HepG2 (cell line): ENCODE measurements around the gene SERINC5. TPM values are rescaled to one million over a fixed set of nuclear protein-coding genes. Genes with fewer than 3 reads are reported as not detected.

ENCODE experiments used
- ATAC-seq: fragments of 200-7000 bp; cut with Tn5 transposase; 3 replicates; pipeline ENCODE4 v1.9.1; 2020; ENCODE audit warnings: mild to moderate bottlenecking, moderate library complexity
- BruUV-seq: library from RNA; stranded (reverse); fragments of 400-500 nt; replicated peaks from 2 replicates; lab custom pipeline; 2021; lab: Mats Ljungman, UMichigan
- CTCF ChIA-PET: fragments of 300-600 bp; formaldehyde crosslinking; extraction: SDS; loops from one replicate; lab custom pipeline; 2021; ENCODE audit warnings: low total read pairs, inconsistent platforms, low intra/inter-chr PET ratio; lab: Yijun Ruan, JAX
- POLR2A ChIA-PET: fragments of 350-600 bp; sonication (Branson Sonifier 250); formaldehyde crosslinking; loops from one replicate; lab custom pipeline; 2020; ENCODE audit warnings: antibody characterized with exemption, inconsistent platforms; lab: Yijun Ruan, JAX
- DNase-seq: peaks from one replicate; pipeline ENCODE4 v3.0.0-alpha.2; 2015; ENCODE audit warnings: low spot score
- FAIRE-seq: peaks from 3 replicates; lab custom pipeline; 2011; peaks lifted over from hg19 to GRCh38; lab: Jason Lieb, UNC
- H2AFZ ChIP-seq: one replicate; pipeline ENCODE4 v1.6.1; 2011; ENCODE audit warnings: low read length, inconsistent platforms
- H3K27ac ChIP-seq: fragments of 300-600 bp; 3 replicates; pipeline ENCODE4 v1.8.0; 2011; ENCODE audit warnings: mixed run types, mild to moderate bottlenecking, mixed read lengths, low read length, inconsistent platforms; ENCODE audit not compliant: insufficient read depth; ENCODE audit errors: extremely low read length
- H3K27me3 ChIP-seq, 2 experiments: fragments of 200-600 bp in 1 of 2; 2 replicates in 1 of 2; 3 replicates in 1 of 2; pipeline versions ENCODE4 v1.6.0 to v1.8.0; 2011; ENCODE audit warnings: low read length in 2 of 2, mild to moderate bottlenecking in 2 of 2, moderate library complexity in 2 of 2, inconsistent platforms in 1 of 2; ENCODE audit not compliant: insufficient read depth in 2 of 2, control insufficient read depth in 1 of 2
- H3K36me3 ChIP-seq, 2 experiments: fragments of 200-600 bp in 1 of 2; replicated peaks in 1 of 2; 2 replicates in 1 of 2; 3 replicates in 1 of 2; pipeline versions ENCODE4 v1.5.1 to v1.8.0; 2011; ENCODE audit warnings: low read length in 2 of 2, inconsistent platforms in 1 of 2; ENCODE audit not compliant: insufficient read depth in 2 of 2, control insufficient read depth in 1 of 2
- H3K4me1 ChIP-seq: 2 replicates; pipeline ENCODE4 v1.5.1; 2012; ENCODE audit warnings: low read length, inconsistent platforms; ENCODE audit not compliant: insufficient read depth
- H3K4me2 ChIP-seq: 2 replicates; pipeline ENCODE4 v1.6.0; 2011; ENCODE audit warnings: low read depth, low read length, inconsistent platforms
- H3K4me3 ChIP-seq, 3 experiments: fragments of 200-600 bp in 1 of 3; sonication (generic), shearing (Covaris generic) in 1 of 3; replicated peaks in 1 of 3; 2 replicates each; pipeline ENCODE4 v1.5.1; 2011 to 2016; ENCODE audit warnings: low read length in 3 of 3, inconsistent platforms in 2 of 3, low read depth in 2 of 3, mild to moderate bottlenecking in 2 of 3, control low read depth in 1 of 3, mixed read lengths in 1 of 3; ENCODE audit not compliant: insufficient read depth in 1 of 3
- H3K79me2 ChIP-seq: one replicate; pipeline ENCODE4 v1.6.1; 2011; ENCODE audit warnings: low read length, inconsistent platforms; ENCODE audit not compliant: insufficient read depth
- H3K9ac ChIP-seq: 2 replicates; pipeline ENCODE4 v1.6.0; 2011; ENCODE audit warnings: mild to moderate bottlenecking, low read depth, low read length, inconsistent platforms; ENCODE audit not compliant: insufficient read depth
- H3K9me3 ChIP-seq: 2 replicates; pipeline ENCODE4 v1.5.1; 2012; ENCODE audit warnings: mild to moderate bottlenecking, low read length
- H4K20me1 ChIP-seq: 2 replicates; pipeline ENCODE4 v1.6.0; 2011; ENCODE audit warnings: inconsistent platforms, mild to moderate bottlenecking, low read length, moderate library complexity; ENCODE audit not compliant: insufficient read depth
- HNRNPL ChIP-seq: fragments of 200-400 bp; formaldehyde crosslinking; IDR thresholded peaks from 2 replicates; pipeline ENCODE4 v1.6.1; 2017; ENCODE audit warnings: mild to moderate bottlenecking, low read depth, low read length
- TCF7L2 ChIP-seq: IDR thresholded peaks from 2 replicates; pipeline ENCODE4 v1.6.1; 2011; ENCODE audit warnings: mild to moderate bottlenecking, low read depth, low read length, moderate library complexity
- ZNF335 ChIP-seq: sonication (generic); formaldehyde crosslinking; IDR thresholded peaks from 2 replicates; pipeline ENCODE4 v1.4.0; 2020; ENCODE audit warnings: missing genetic modification reagents
- ZNF652 ChIP-seq: IDR thresholded peaks from 2 replicates; pipeline ENCODE4 v1.6.1; 2016; ENCODE audit warnings: low read depth, borderline replicate concordance
- WGBS: methylation state at CpG from one replicate; pipeline ENCODE4 v1.1.6; 2017; ENCODE audit warnings: low lambda C conversion rate; 5-methylcytosine and 5-hydroxymethylcytosine counted together
- in situ Hi-C: cut with HindIII; loops from 2 replicates; pipeline ENCODE4 v1.10.0; 2017; ENCODE audit warnings: low pct_unique_long_range_greater_than_20kb; ENCODE audit not compliant: extremely low pct_ligation_motif_present
- intact Hi-C: fragments of 100-400 bp; cut with micrococcal nuclease; formaldehyde crosslinking; loops from one replicate; pipeline ENCODE4 v1.10.0; 2022; ENCODE audit not compliant: unreplicated experiment
- polyA plus RNA-seq, 8 experiments: library from polyadenylated mRNA; depleted of rRNA in 3 of 8; stranded (reverse) in 7 of 8; unstranded in 1 of 8; fragments of >200 nt; fragmentation: Illumina TruSeq in 4 of 8; extraction: Trizol in 4 of 8; gene quantifications; 2 replicates each; pipeline versions ENCODE4 v1.2.1 to v1.2.3, GENCODE V29; 2011 to 2016; ENCODE audit warnings: low read depth in 4 of 8, missing spikeins in 1 of 8, mixed read lengths in 1 of 8; ENCODE audit not compliant: insufficient read depth in 1 of 8
- total RNA-seq, 5 experiments: library from RNA; depleted of rRNA; stranded (reverse); fragments of >200 nt; fragmentation: Illumina TruSeq; extraction: Trizol; gene quantifications; 2 replicates each; pipeline ENCODE4 v1.2.3, GENCODE V29; 2016; ENCODE audit warnings: low read depth in 1 of 5
- TF ChIP-seq, protein P1 (sequence below): sonication (generic); formaldehyde crosslinking; IDR thresholded peaks from 2 replicates; pipeline ENCODE4 v1.4.0; 2020; ENCODE audit warnings: missing genetic modification reagents, mild to moderate bottlenecking, borderline replicate concordance
- TF ChIP-seq, protein P2 (sequence below): sonication (generic); formaldehyde crosslinking; IDR thresholded peaks from 2 replicates; pipeline ENCODE4 v1.5.0; 2020; ENCODE audit warnings: mild to moderate bottlenecking, missing genetic modification reagents, borderline replicate concordance
- TF ChIP-seq, protein P3 (sequence below): sonication (generic); formaldehyde crosslinking; IDR thresholded peaks from 2 replicates; pipeline ENCODE4 v1.4.0; 2020; ENCODE audit warnings: missing genetic modification reagents, borderline replicate concordance
- TF ChIP-seq, protein P4 (sequence below): sonication (generic); formaldehyde crosslinking; IDR thresholded peaks from 2 replicates; pipeline ENCODE4 v1.5.0; 2020; ENCODE audit warnings: mild to moderate bottlenecking, missing genetic modification reagents

SERINC5 gene
- total and polyA plus RNA-seq, 2 of the 13 experiments (the other 11 are each of a cell fraction or from before 2014, with no cell fraction given) = 17.3 to 22.8 TPM

DNA sequence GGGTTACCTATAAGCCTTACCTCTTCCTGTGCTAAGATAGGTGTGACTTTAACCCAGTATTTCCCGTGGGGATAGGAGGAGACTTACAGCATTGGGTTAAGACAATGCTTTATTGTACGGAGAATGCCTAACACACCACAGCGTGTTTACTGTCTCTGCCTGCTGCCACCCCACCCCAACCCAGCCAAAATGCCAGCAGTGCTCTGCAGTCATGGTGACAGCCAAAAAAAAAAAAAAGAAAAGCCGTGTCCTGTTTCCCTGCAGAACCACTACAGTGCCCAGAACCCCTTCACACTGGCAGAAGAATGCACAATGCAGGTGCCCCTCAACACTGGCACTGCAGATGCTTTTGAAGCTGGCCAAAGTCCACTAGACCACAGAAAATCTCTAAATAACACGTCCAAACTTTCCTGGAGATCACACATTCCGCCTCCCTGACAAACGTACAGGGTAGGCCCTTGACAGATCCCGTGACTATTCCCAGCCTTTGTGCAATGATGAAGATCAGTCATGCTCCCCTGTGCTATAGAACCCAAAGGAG, 102.2 kb downstream of the SERINC5 start:
- CTCF ChIA-PET = no interaction called here
- in situ Hi-C loops = no loop called here
- TF ChIP-seq ZNF652 (CRISPR knock-in tag) (peak; percentile 63), ZNF335 (CRISPR knock-in tag) (no peak), TCF7L2 (no peak), HNRNPL (peak; percentile 94)
- TF ChIP-seq, protein P1, sequence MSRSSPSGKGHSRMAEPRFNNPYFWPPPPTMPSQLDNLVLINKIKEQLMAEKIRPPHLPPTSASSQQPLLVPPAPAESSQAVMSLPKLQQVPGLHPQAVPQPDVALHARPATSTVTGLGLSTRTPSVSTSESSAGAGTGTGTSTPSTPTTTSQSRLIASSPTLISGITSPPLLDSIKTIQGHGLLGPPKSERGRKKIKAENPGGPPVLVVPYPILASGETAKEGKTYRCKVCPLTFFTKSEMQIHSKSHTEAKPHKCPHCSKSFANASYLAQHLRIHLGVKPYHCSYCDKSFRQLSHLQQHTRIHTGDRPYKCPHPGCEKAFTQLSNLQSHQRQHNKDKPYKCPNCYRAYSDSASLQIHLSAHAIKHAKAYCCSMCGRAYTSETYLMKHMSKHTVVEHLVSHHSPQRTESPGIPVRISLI (CRISPR knock-in tag) = peak; percentile 27; the same call in 1 of the 2 replicates
- TF ChIP-seq, protein P2, sequence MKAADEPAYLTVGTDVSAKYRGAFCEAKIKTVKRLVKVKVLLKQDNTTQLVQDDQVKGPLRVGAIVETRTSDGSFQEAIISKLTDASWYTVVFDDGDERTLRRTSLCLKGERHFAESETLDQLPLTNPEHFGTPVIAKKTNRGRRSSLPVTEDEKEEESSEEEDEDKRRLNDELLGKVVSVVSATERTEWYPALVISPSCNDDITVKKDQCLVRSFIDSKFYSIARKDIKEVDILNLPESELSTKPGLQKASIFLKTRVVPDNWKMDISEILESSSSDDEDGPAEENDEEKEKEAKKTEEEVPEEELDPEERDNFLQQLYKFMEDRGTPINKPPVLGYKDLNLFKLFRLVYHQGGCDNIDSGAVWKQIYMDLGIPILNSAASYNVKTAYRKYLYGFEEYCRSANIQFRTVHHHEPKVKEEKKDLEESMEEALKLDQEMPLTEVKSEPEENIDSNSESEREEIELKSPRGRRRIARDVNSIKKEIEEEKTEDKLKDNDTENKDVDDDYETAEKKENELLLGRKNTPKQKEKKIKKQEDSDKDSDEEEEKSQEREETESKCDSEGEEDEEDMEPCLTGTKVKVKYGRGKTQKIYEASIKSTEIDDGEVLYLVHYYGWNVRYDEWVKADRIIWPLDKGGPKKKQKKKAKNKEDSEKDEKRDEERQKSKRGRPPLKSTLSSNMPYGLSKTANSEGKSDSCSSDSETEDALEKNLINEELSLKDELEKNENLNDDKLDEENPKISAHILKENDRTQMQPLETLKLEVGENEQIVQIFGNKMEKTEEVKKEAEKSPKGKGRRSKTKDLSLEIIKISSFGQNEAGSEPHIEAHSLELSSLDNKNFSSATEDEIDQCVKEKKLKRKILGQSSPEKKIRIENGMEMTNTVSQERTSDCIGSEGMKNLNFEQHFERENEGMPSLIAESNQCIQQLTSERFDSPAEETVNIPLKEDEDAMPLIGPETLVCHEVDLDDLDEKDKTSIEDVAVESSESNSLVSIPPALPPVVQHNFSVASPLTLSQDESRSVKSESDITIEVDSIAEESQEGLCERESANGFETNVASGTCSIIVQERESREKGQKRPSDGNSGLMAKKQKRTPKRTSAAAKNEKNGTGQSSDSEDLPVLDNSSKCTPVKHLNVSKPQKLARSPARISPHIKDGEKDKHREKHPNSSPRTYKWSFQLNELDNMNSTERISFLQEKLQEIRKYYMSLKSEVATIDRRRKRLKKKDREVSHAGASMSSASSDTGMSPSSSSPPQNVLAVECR (CRISPR knock-in tag) = peak; percentile 18; the same call in 1 of the 2 replicates
- TF ChIP-seq, protein P3, sequence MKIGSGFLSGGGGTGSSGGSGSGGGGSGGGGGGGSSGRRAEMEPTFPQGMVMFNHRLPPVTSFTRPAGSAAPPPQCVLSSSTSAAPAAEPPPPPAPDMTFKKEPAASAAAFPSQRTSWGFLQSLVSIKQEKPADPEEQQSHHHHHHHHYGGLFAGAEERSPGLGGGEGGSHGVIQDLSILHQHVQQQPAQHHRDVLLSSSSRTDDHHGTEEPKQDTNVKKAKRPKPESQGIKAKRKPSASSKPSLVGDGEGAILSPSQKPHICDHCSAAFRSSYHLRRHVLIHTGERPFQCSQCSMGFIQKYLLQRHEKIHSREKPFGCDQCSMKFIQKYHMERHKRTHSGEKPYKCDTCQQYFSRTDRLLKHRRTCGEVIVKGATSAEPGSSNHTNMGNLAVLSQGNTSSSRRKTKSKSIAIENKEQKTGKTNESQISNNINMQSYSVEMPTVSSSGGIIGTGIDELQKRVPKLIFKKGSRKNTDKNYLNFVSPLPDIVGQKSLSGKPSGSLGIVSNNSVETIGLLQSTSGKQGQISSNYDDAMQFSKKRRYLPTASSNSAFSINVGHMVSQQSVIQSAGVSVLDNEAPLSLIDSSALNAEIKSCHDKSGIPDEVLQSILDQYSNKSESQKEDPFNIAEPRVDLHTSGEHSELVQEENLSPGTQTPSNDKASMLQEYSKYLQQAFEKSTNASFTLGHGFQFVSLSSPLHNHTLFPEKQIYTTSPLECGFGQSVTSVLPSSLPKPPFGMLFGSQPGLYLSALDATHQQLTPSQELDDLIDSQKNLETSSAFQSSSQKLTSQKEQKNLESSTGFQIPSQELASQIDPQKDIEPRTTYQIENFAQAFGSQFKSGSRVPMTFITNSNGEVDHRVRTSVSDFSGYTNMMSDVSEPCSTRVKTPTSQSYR (CRISPR knock-in tag) = no peak
- TF ChIP-seq, protein P4, sequence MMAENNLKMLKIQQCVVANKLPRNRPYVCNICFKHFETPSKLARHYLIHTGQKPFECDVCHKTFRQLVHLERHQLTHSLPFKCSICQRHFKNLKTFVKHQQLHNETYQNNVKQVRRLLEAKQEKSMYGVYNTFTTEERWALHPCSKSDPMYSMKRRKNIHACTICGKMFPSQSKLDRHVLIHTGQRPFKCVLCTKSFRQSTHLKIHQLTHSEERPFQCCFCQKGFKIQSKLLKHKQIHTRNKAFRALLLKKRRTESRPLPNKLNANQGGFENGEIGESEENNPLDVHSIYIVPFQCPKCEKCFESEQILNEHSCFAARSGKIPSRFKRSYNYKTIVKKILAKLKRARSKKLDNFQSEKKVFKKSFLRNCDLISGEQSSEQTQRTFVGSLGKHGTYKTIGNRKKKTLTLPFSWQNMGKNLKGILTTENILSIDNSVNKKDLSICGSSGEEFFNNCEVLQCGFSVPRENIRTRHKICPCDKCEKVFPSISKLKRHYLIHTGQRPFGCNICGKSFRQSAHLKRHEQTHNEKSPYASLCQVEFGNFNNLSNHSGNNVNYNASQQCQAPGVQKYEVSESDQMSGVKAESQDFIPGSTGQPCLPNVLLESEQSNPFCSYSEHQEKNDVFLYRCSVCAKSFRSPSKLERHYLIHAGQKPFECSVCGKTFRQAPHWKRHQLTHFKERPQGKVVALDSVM (CRISPR knock-in tag) = no peak

More for the DNA sequence above, 102.2 kb downstream of the SERINC5 start:
- no TSS peak for BruUV-seq
- 0 out of 2 replicates have a peak overlapping the region, but pooled peaks have one; percentile 23 for H3K4me2 ChIP-seq
- no peaks in the 10 kb centered on the region for H3K9me3 ChIP-seq
- peaks cover 51% of the 10 kb centered on the region for H3K4me1 ChIP-seq
- WGBS = 72% methylated on average over 5 of the region's 8 CpGs
- peak overlapping the region; percentile 32 for H3K27ac ChIP-seq
- H3K4me3 ChIP-seq = no peak overlapping the region
- intact Hi-C loops = loop anchor here (2.0 to 5.0 kb wide), 2 partner anchors 51 to 61 kb away; no protein-coding TSS in a partner anchor
- H4K20me1 ChIP-seq = no peaks in the 10 kb centered on the region
- no peaks in the 10 kb centered on the region for H3K79me2 ChIP-seq
- 0 out of 2 replicates have a peak overlapping the region, but pooled peaks have one; percentile 4 for H3K9ac ChIP-seq
- H3K27me3 ChIP-seq = no peaks in the 10 kb centered on the region
- POLR2A ChIA-PET = interaction anchor here (1.1 to 1.6 kb wide), 3 partner anchors 16 to 101 kb away, joined by 3 to 5 read pairs (median 3); partner anchors contain the start of gene SERINC5
- H2AFZ ChIP-seq = no peak overlapping the region
- FAIRE-seq (peak; percentile 4), ATAC-seq (peak; percentile 79), DNase-seq (peak; percentile 82)
- H3K36me3 ChIP-seq = peaks cover 11 to 26% of the 10 kb centered on the region in 2 experiments
